ENCODE measurements around the gene PRX. TPM values are rescaled to one million over a fixed set of nuclear protein-coding genes. Genes with fewer than 3 reads are reported as not detected.

Gene PRX
- total RNA-seq, 1 donor from 2014 or later: 3.3 TPM

DNA sequence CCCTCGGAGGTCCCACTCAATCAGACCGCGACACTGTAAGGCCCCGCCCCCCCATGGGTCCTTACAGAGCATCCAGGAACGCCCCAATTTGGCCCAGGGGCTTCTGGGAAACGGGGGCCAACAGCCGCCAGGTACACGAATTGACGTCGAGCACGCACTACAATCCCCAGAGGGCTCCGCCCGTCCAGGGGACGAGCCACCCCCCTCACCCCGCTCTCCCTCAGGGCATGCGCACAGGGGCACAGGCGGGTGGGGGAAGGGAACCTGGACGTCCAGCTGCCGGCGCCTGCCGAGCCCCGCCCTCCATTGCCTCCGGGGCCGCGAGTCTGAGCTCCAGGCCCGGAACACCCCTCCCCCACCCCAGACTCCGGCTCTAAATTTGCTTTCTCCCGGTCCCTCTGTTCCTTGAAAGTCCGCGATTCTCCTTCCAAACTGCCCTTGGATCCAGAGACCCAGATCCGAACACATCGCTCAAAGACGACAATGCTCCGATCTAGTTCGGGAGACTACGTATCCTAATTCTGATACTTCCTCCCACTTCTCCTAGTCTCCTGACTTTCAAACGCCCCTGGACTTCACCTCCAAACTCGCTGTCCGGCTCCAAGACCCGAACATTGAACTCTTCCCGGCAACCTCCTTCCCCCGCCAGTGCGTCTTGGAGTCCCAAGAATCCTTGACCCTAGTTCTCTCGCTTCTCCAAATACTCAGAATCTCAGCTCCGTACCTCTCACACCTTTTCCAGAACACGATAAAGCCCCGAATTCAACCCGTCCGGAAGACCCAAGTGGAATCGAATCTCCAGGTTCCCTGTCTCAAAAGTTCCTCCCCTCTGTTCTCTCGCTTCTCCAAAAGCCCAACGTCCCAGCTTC, 30.2 kb upstream of the PRX start:
- intact Hi-C loops (cut with micrococcal nuclease): loop anchor here (1.0 kb wide), 1 partner anchor 18 kb away; the partner anchor contains the start of gene SERTAD1
- no peaks in the 10 kb centered on the region for H3K27me3 ChIP-seq (ENCODE audit: low read depth)
- H3K27ac ChIP-seq (replicated peaks): peak overlapping the region; percentile 99
- DNase-seq: peak; percentile 100
- no peak for TF ChIP-seq CTCF (IDR thresholded peaks at IDR 0.05; ENCODE audit: borderline replicate concordance)
- H3K4me3 ChIP-seq: peak overlapping the region; percentile 99
- H3K9me3 ChIP-seq (replicated peaks): no peaks in the 10 kb centered on the region
- peaks cover 41% of the 10 kb centered on the region for H3K36me3 ChIP-seq
- H3K4me1 ChIP-seq: peaks cover 47% of the 10 kb centered on the region

- intact Hi-C loops (cut with micrococcal nuclease): loop anchor here (1.0 kb wide), 1 partner anchor 17 kb away; the partner anchor contains the start of gene SERTAD1
Observed at GRCh38 chr19:40442328-40443130, 29.4 kb upstream of the PRX start.

DNA sequence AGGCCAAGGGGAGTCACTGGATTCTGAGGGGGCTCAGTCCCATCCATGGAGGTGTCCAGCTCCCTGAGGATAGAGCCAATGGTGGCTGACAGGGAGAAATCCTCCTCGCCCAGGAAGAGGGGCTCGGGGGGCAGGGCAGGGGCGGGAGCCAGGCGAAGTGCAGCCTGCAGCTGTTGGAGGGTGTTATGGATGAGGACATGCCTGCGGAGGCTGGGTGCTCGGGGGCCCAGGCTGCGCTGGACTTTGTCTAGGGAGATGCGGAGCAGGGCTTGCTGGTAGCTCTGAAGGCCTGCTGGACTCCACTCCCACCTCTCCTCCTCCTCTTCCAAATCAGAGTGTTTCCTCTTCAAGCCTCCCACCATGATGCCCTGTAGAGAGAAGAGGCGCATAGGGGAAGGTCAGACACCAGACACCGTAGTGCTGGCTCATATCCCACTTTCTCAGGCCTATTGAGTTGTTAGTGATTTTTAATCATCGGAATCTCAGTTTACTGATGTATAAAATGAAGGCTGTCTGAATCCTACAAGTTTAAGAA, 28.6 kb upstream of the PRX start:
- Histone ChIP-seq H3K4me1 (peaks cover 47% of the 10 kb centered on the region), H3K27ac (replicated peaks) (peak overlapping the region; percentile 99), H3K27me3 (ENCODE audit: low read depth) (no peaks in the 10 kb centered on the region), H3K36me3 (peaks cover 25% of the 10 kb centered on the region), H3K9me3 (replicated peaks) (no peaks in the 10 kb centered on the region), H3K4me3 (peak overlapping the region; percentile 99)
- DNase-seq: no peak
- no peak for TF ChIP-seq CTCF (IDR thresholded peaks at IDR 0.05; ENCODE audit: borderline replicate concordance)
- intact Hi-C loops (cut with micrococcal nuclease): no loop called here

More at GRCh38 chr19:40442328-40443130, 29.4 kb upstream of the PRX start:
- H3K36me3 ChIP-seq: peaks cover 32% of the 10 kb centered on the region
- peak overlapping the region; percentile 99 for H3K4me3 ChIP-seq
- H3K27me3 ChIP-seq (ENCODE audit: low read depth): no peaks in the 10 kb centered on the region
- no peaks in the 10 kb centered on the region for H3K9me3 ChIP-seq (replicated peaks)
- H3K4me1 ChIP-seq: peaks cover 47% of the 10 kb centered on the region
- no peak for DNase-seq
- peak overlapping the region; percentile 99 for H3K27ac ChIP-seq (replicated peaks)
- no peak for TF ChIP-seq CTCF (IDR thresholded peaks at IDR 0.05; ENCODE audit: borderline replicate concordance)

GRCh38 chr19:40438284-40438683, 25.1 kb upstream of the PRX start:
- no peak overlapping the region for H3K4me3 ChIP-seq
- no peaks in the 10 kb centered on the region for H3K27me3 ChIP-seq (ENCODE audit: low read depth)
- intact Hi-C loops (cut with micrococcal nuclease): no loop called here
- H3K4me1 ChIP-seq: peaks cover 42% of the 10 kb centered on the region
- H3K36me3 ChIP-seq: peaks cover 23% of the 10 kb centered on the region
- DNase-seq: no peak
- TF ChIP-seq CTCF (IDR thresholded peaks at IDR 0.05; ENCODE audit: borderline replicate concordance): no peak
- H3K27ac ChIP-seq (replicated peaks): no peak overlapping the region
- H3K9me3 ChIP-seq (replicated peaks): no peaks in the 10 kb centered on the region
